ENCODE data around the gene ZNF283.

Gene ZNF283

GRCh38 chr19:43784241-43784980, 42.7 kb upstream of the ZNF283 start (continued):
- TF ChIP-seq ZNF26 (tag by site-specific recombination; IDR thresholded peaks at IDR 0.05) (no peak), CTCF (tag by site-specific recombination; IDR thresholded peaks at IDR 0.05) (no peak), ZBTB48 (tag by site-specific recombination; IDR thresholded peaks at IDR 0.05) (peak; percentile 66), ZNF138 (tag by site-specific recombination; IDR thresholded peaks at IDR 0.05; ENCODE audit: borderline replicate concordance) (no peak), KLF8 (tag by site-specific recombination; IDR thresholded peaks at IDR 0.05) (peak; percentile 51; the same call in 1 of the 2 replicates), ZNF510 (tag by site-specific recombination; IDR thresholded peaks at IDR 0.05; ENCODE audit: insufficient replicate concordance) (no peak), PRDM1 (tag by site-specific recombination; IDR thresholded peaks at IDR 0.05) (peak; percentile 84), ZNF513 (tag by site-specific recombination; IDR thresholded peaks at IDR 0.05) (no peak), FEZF1 (tag by site-specific recombination; IDR thresholded peaks at IDR 0.05) (no peak), YY1 (tag by site-specific recombination; IDR thresholded peaks at IDR 0.05) (no peak), KLF16 (tag by site-specific recombination; IDR thresholded peaks at IDR 0.05) (no peak), ZNF366 (tag by site-specific recombination; conservative IDR thresholded peaks at IDR 0.05) (peak; percentile 82), ZNF629 (tag by site-specific recombination; IDR thresholded peaks at IDR 0.05) (peak; percentile 44; the same call in 1 of the 2 replicates), EGR2 (tag by site-specific recombination; IDR thresholded peaks at IDR 0.05; ENCODE audit: low read depth) (no peak), ZNF707 (tag by site-specific recombination; IDR thresholded peaks at IDR 0.05) (no peak), ZNF121 (tag by site-specific recombination; IDR thresholded peaks at IDR 0.05) (no peak), PRDM2 (tag by site-specific recombination; IDR thresholded peaks at IDR 0.05; ENCODE audit: borderline replicate concordance) (no peak), ZNF830 (tag by site-specific recombination; IDR thresholded peaks at IDR 0.05; ENCODE audit: low read depth) (no peak), ZNF112 (tag by site-specific recombination; IDR thresholded peaks at IDR 0.05) (no peak), ZNF324 (tag by site-specific recombination; IDR thresholded peaks at IDR 0.05) (no peak), TSHZ1 (tag by site-specific recombination; IDR thresholded peaks at IDR 0.05; ENCODE audit: borderline replicate concordance) (peak; percentile 7; the same call in 1 of the 2 replicates), PBX3 (CRISPR knock-in tag; IDR thresholded peaks at IDR 0.05) (no peak), GFI1B (tag by site-specific recombination; IDR thresholded peaks at IDR 0.05) (no peak), ZNF610 (tag by site-specific recombination; IDR thresholded peaks at IDR 0.05; ENCODE audit: borderline replicate concordance) (no peak)

All from HEK293 (cell line).